Uterus (tissue), 2 donors: ENCODE results near the gene TNFRSF4.

Experiments
- CTCF ChIP-seq, 4 experiments: fragments of 200-600 bp in 2 of 4; fragments of 450-650 bp in 2 of 4; sonication (generic) in 2 of 4; IDR thresholded peaks; one replicate each; pipeline ENCODE4 v1.5.1; 2016 to 2019; ENCODE audit warnings: antibody characterized with exemption in 4 of 4, mild to moderate bottlenecking in 2 of 4, moderate library complexity in 1 of 4
- POLR2A ChIP-seq, 2 donors: fragments of 450-650 bp; IDR thresholded peaks; one replicate each; pipeline ENCODE4 v1.6.1; 2016; ENCODE audit warnings: antibody characterized with exemption in 2 of 2, mild to moderate bottlenecking in 1 of 2, moderate library complexity in 1 of 2

GRCh38 chr1:1175221-1176062 lies 38.5 kb downstream of the TNFRSF4 start:
- no peak for TF ChIP-seq CTCF (IDR thresholded peaks at IDR 0.05)
- no peak for TF ChIP-seq POLR2A (IDR thresholded peaks at IDR 0.05)
